Fibroblast of mammary gland (primary cell): Measurements from ENCODE around the gene AUTS2.

Experiments used
- DNase-seq: peaks from one replicate; pipeline ENCODE4 v3.0.0-alpha.2; 2010; ENCODE audit warnings: low read depth
- H3K4me3 ChIP-seq: 2 replicates; pipeline ENCODE4 v1.5.1; 2011; ENCODE audit warnings: low read depth, mild to moderate bottlenecking, low read length, moderate library complexity; ENCODE audit not compliant: control insufficient read depth
- CTCF ChIP-seq: conservative IDR thresholded peaks from 2 replicates; pipeline ENCODE4 v1.5.1; 2011; ENCODE audit warnings: low read depth, low read length, inconsistent platforms; ENCODE audit not compliant: control insufficient read depth, insufficient read depth

Gene AUTS2

GRCh38 chr7:70344726-70345125 lies 746.5 kb downstream of the AUTS2 start:
- no peak for TF ChIP-seq CTCF
- DNase-seq: no peak
- no peak overlapping the region for H3K4me3 ChIP-seq

- no peak for DNase-seq
- no peak for TF ChIP-seq CTCF
- no peak overlapping the region for H3K4me3 ChIP-seq
Measured at GRCh38 chr7:70346844-70347462, 748.7 kb downstream of the AUTS2 start.

- no peak for DNase-seq
- no peak overlapping the region for H3K4me3 ChIP-seq
- TF ChIP-seq CTCF: no peak
Measured at GRCh38 chr7:70347463-70348254, 749.4 kb downstream of the AUTS2 start.

GRCh38 chr7:70349031-70349430 lies 750.8 kb downstream of the AUTS2 start:
- no peak overlapping the region for H3K4me3 ChIP-seq
- DNase-seq: no peak
- TF ChIP-seq CTCF: no peak

- H3K4me3 ChIP-seq: no peak overlapping the region
- TF ChIP-seq CTCF: no peak
- no peak for DNase-seq
Measured at GRCh38 chr7:70349819-70350218, 751.5 kb downstream of the AUTS2 start.

GRCh38 chr7:70352088-70352487 lies 753.8 kb downstream of the AUTS2 start:
- TF ChIP-seq CTCF: no peak
- no peak overlapping the region for H3K4me3 ChIP-seq
- DNase-seq: no peak

GRCh38 chr7:70352906-70353305 lies 754.6 kb downstream of the AUTS2 start:
- no peak for TF ChIP-seq CTCF
- DNase-seq: no peak
- H3K4me3 ChIP-seq: no peak overlapping the region
